HCT116 (cell line): ENCODE results near the gene MS4A4A. TPM values are rescaled to one million over a fixed set of nuclear protein-coding genes. Genes with fewer than 3 reads are reported as not detected.

Experiments
- ATAC-seq: fragments of 200-7000 bp; cut with Tn5 transposase; 2 replicates; pipeline ENCODE4 v1.9.1; 2020; ENCODE audit warnings: mild to moderate bottlenecking, moderate library complexity
- BruUV-seq: library from RNA; stranded (reverse); fragments of 400-500 nt; replicated peaks from 2 replicates; lab custom pipeline; 2021; lab: Mats Ljungman, UMichigan
- CTCF ChIA-PET: fragments of 300-600 bp; sonication (Branson Sonifier 250); formaldehyde crosslinking; loops from one replicate; lab custom pipeline; 2021; ENCODE audit warnings: antibody characterized with exemption; lab: Charles Lee
- POLR2A ChIA-PET: fragments of 300-600, 350-600 bp; sonication (Branson Sonifier 250); formaldehyde crosslinking; loops from one replicate; lab custom pipeline; 2021; ENCODE audit warnings: antibody characterized with exemption; lab: Charles Lee
- RAD21 ChIA-PET, 2 experiments: fragments of 300-600 bp; sonication (Branson Sonifier 250); formaldehyde crosslinking; loops; one replicate each; lab custom pipeline; 2023; ENCODE audit warnings: low total read pairs in 2 of 2; ENCODE audit not compliant: uncharacterized antibody in 2 of 2, unreplicated experiment in 2 of 2, low non-redundant PET in 1 of 2; lab: Charles Lee
- DNase-seq: peaks from one replicate; pipeline ENCODE4 v3.0.0-alpha.2; 2010; ENCODE audit warnings: low read depth, low spot score
- H2AFZ ChIP-seq: fragments of 200-600 bp; shearing (Covaris generic), sonication (generic); 2 replicates; pipeline ENCODE4 v1.6.1; 2017; ENCODE audit warnings: low read depth, mixed run types, mixed read lengths, antibody characterized with exemption, low read length; ENCODE audit not compliant: poor library complexity, severe bottlenecking
- H3K27ac ChIP-seq: 2 replicates; pipeline ENCODE4 v1.5.1; 2012; ENCODE audit warnings: low read depth, low read length
- H3K27me3 ChIP-seq: fragments of 200-600 bp; sonication (generic); 2 replicates; pipeline ENCODE4 v1.6.1; 2016; ENCODE audit warnings: mixed run types, low read length, mixed read lengths; ENCODE audit not compliant: insufficient read depth
- H3K36me3 ChIP-seq, 2 experiments: fragments of 200-500 bp in 1 of 2; fragments of 200-600 bp in 1 of 2; sonication (Bioruptor generic) in 1 of 2; sonication (generic) in 1 of 2; 2 replicates each; pipeline versions ENCODE4 v1.5.1 to v1.6.1; 2014 to 2016; ENCODE audit warnings: low read length in 2 of 2, inconsistent platforms in 1 of 2, mixed read lengths in 1 of 2, mixed run types in 1 of 2; ENCODE audit not compliant: insufficient read depth in 2 of 2, control insufficient read depth in 1 of 2
- H3K4me1 ChIP-seq, 2 experiments: fragments of 200-600 bp in 1 of 2; sonication (generic) in 1 of 2; 2 replicates each; pipeline versions ENCODE4 v1.5.1 to v1.6.1; 2012 to 2017; ENCODE audit warnings: low read length in 2 of 2, inconsistent platforms in 1 of 2, mild to moderate bottlenecking in 1 of 2, mixed read lengths in 1 of 2, mixed run types in 1 of 2, moderate library complexity in 1 of 2; ENCODE audit not compliant: insufficient read depth in 2 of 2, control insufficient read depth in 1 of 2
- H3K4me2 ChIP-seq: fragments of 200-600 bp; sonication (generic); 2 replicates; pipeline ENCODE4 v1.6.1; 2017; ENCODE audit warnings: mixed run types, low read length, mixed read lengths
- H3K4me3 ChIP-seq, 2 experiments: fragments of 200-600 bp in 1 of 2; sonication (generic) in 1 of 2; replicated peaks in 1 of 2; 2 replicates each; pipeline ENCODE4 v1.5.1; 2011 to 2016; ENCODE audit warnings: low read length in 2 of 2, control low read depth in 1 of 2, low read depth in 1 of 2, mild to moderate bottlenecking in 1 of 2, mixed read lengths in 1 of 2, mixed run types in 1 of 2
- H3K79me2 ChIP-seq: fragments of 200-600 bp; sonication (generic); 2 replicates; pipeline ENCODE4 v1.6.1; 2017; ENCODE audit warnings: mild to moderate bottlenecking, mixed run types, low read length, moderate library complexity, mixed read lengths; ENCODE audit not compliant: insufficient read depth
- H3K9ac ChIP-seq: fragments of 200-600 bp; sonication (generic); 2 replicates; pipeline ENCODE4 v1.6.1; 2016; ENCODE audit warnings: low read length, mixed read lengths
- H3K9me2 ChIP-seq: fragments of 200-600 bp; sonication (generic), shearing (Covaris generic); 2 replicates; pipeline ENCODE4 v1.6.1; 2017; ENCODE audit warnings: mixed run types, mild to moderate bottlenecking, moderate library complexity; ENCODE audit not compliant: insufficient read depth
- H3K9me3 ChIP-seq, 2 experiments: fragments of 200-500 bp in 1 of 2; fragments of 200-600 bp in 1 of 2; sonication (Bioruptor generic) in 1 of 2; sonication (generic) in 1 of 2; 2 replicates each; pipeline ENCODE4 v1.6.1; 2014 to 2017; ENCODE audit warnings: low read length in 2 of 2, mixed read lengths in 2 of 2, inconsistent platforms in 1 of 2, low read depth in 1 of 2, mild to moderate bottlenecking in 1 of 2, mixed run types in 1 of 2, moderate library complexity in 1 of 2; ENCODE audit not compliant: control insufficient read depth in 1 of 2, insufficient read depth in 1 of 2
- H4K20me1 ChIP-seq: fragments of 200-600 bp; sonication (generic), shearing (Covaris generic); 2 replicates; pipeline ENCODE4 v1.6.1; 2017; ENCODE audit warnings: mixed run types, mild to moderate bottlenecking, moderate library complexity; ENCODE audit not compliant: insufficient read depth
- ATF3 ChIP-seq: IDR thresholded peaks from 2 replicates; pipeline ENCODE4 v1.6.1; 2012
- CBX3 ChIP-seq: IDR thresholded peaks from 2 replicates; pipeline ENCODE4 v1.6.1; 2012; ENCODE audit warnings: low read depth
- CEBPB ChIP-seq: IDR thresholded peaks from 2 replicates; pipeline ENCODE4 v1.6.1; 2012; ENCODE audit warnings: low read depth
- CTCF ChIP-seq, 3 experiments: fragments of 200-600 bp in 1 of 3; sonication (generic) in 1 of 3; IDR thresholded peaks in 2 of 3; conservative IDR thresholded peaks in 1 of 3; 2 replicates each; pipeline ENCODE4 v1.5.1; 2012 to 2017; ENCODE audit warnings: low read depth in 2 of 3, low read length in 2 of 3, antibody characterized with exemption in 1 of 3, borderline replicate concordance in 1 of 3, control low read depth in 1 of 3, mild to moderate bottlenecking in 1 of 3, mixed read lengths in 1 of 3, mixed run types in 1 of 3, moderate library complexity in 1 of 3; ENCODE audit not compliant: insufficient read depth in 1 of 3
- EGR1 ChIP-seq: IDR thresholded peaks from 2 replicates; pipeline ENCODE4 v1.6.1; 2012; ENCODE audit warnings: low read depth
- ELF1 ChIP-seq: IDR thresholded peaks from 2 replicates; pipeline ENCODE4 v1.6.1; 2012; ENCODE audit warnings: low read depth, borderline replicate concordance
- EZH2phosphoT487 ChIP-seq: fragments of 200-600 bp; IDR thresholded peaks from 2 replicates; pipeline ENCODE4 v1.6.1; 2018; ENCODE audit warnings: antibody characterized with exemption, borderline replicate concordance
- FOSL1 ChIP-seq: IDR thresholded peaks from 2 replicates; pipeline ENCODE4 v1.6.1; 2012; ENCODE audit warnings: low read depth
- JUND ChIP-seq: IDR thresholded peaks from 2 replicates; pipeline ENCODE4 v1.6.1; 2012
- POLR2A ChIP-seq: IDR thresholded peaks from 2 replicates; pipeline ENCODE4 v1.7.0; 2011; ENCODE audit warnings: borderline replicate concordance; ENCODE audit not compliant: insufficient read depth, insufficient read length; ENCODE audit errors: extremely low read depth
- RAD21 ChIP-seq: IDR thresholded peaks from 2 replicates; pipeline ENCODE4 v1.6.1; 2012; ENCODE audit warnings: low read depth, mild to moderate bottlenecking
- REST ChIP-seq: IDR thresholded peaks from 2 replicates; pipeline ENCODE4 v1.6.1; 2012; ENCODE audit warnings: low read depth
- SIN3A ChIP-seq: IDR thresholded peaks from 2 replicates; pipeline ENCODE4 v1.6.1; 2012; ENCODE audit warnings: low read depth
- SP1 ChIP-seq: IDR thresholded peaks from 2 replicates; pipeline ENCODE4 v1.6.1; 2012; ENCODE audit warnings: low read depth
- SRF ChIP-seq: IDR thresholded peaks from 2 replicates; pipeline ENCODE4 v1.6.1; 2012; ENCODE audit warnings: low read depth
- TCF7L2 ChIP-seq: IDR thresholded peaks from 2 replicates; pipeline ENCODE4 v1.7.0; 2011; ENCODE audit warnings: borderline replicate concordance, inconsistent platforms; ENCODE audit not compliant: insufficient read depth, insufficient read length; ENCODE audit errors: extremely low read depth
- YY1 ChIP-seq: IDR thresholded peaks from 2 replicates; pipeline ENCODE4 v1.6.1; 2011; ENCODE audit warnings: low read length, low read depth, moderate library complexity, mild to moderate bottlenecking; ENCODE audit not compliant: insufficient replicate concordance; ENCODE audit errors: extremely low read depth
- ZFX ChIP-seq: fragments of 450-650 bp; IDR thresholded peaks from 2 replicates; pipeline ENCODE4 v1.6.1; 2017
- ZNF274 ChIP-seq: fragments of 200-500 bp; sonication (Bioruptor generic); IDR thresholded peaks from 2 replicates; pipeline ENCODE4 v1.6.1; 2014; ENCODE audit warnings: mild to moderate bottlenecking, low read depth, low read length, inconsistent platforms
- intact Hi-C: fragments of 100-400 bp; cut with micrococcal nuclease; formaldehyde crosslinking; loops from 2 replicates; pipeline ENCODE4 v1.10.0; 2022
- total RNA-seq: library from RNA; stranded (reverse); gene quantifications from one replicate; pipeline ENCODE4 v1.2.1, GENCODE V29; 2021; ENCODE audit not compliant: unreplicated experiment
- TF ChIP-seq, protein P1 (sequence below): IDR thresholded peaks from 2 replicates; pipeline ENCODE4 v1.6.1; 2011; ENCODE audit warnings: mild to moderate bottlenecking, low read length, moderate library complexity; ENCODE audit not compliant: insufficient replicate concordance; ENCODE audit errors: extremely low read depth

Gene MS4A4A
- total RNA-seq, 1 experiment from 2014 or later, result 0.22 TPM

DNA sequence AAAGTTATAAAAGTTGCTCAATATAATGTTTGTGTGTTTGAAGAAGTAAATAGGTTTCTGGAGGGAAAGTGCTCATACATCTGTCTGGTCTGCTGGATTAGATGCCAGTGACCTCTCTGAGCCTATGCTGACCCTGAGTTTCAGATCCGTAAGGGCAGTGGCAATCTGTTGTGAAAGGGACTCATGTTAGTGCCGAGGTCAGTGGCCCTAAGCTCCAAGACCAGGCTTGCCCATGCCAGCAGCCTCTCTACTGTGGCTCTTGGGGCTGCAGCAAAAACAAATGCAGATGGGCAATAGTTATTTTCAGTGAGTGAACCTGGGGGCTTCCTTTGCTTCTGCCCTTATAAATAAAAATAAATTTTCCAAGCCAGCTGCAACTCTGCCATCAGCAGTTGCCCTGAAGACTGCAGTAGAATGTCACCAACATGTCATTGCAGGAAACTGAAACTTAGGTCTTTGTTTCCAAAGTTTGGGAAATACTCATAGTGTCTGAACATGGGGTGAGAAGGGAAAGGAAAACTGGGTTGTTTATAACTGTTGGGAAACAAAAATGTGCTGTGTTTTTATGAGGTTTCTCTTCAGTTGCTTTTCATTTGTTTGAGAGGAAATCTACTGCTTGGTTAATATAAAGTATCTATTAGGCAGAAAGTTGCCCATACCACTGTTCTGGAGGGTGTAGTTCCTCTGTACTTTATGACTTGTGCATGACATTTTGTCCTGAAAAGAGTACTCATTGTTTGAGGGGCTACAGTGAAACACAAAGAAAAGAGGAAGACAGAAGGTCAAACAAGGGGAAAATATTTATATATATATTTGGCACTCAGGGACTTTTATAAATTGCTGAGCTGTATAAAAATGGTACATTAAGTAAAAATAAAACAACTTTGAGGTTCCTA lies 28.0 kb upstream of the MS4A4A start:
- no peaks in the 10 kb centered on the region for H3K27me3 ChIP-seq
- no peak for DNase-seq
- H3K9me3 ChIP-seq, result no peaks in the 10 kb centered on the region; a peak in 1 of 4 replicates
- RAD21 ChIA-PET, result no interaction called here
- no peaks in the 10 kb centered on the region for H3K4me1 ChIP-seq
- no peak overlapping the region for H3K4me3 ChIP-seq
- CTCF ChIA-PET, result interaction anchor here (2.2 to 2.5 kb wide), 2 partner anchors 13 to 430 kb away, joined by 12 to 13 read pairs; no protein-coding TSS in a partner anchor
- no peaks in the 10 kb centered on the region for H3K9me2 ChIP-seq
- no peak overlapping the region for H3K27ac ChIP-seq
- H3K9ac ChIP-seq, result no peak overlapping the region
- TF ChIP-seq POLR2A (no peak), SIN3A (no peak), CBX3 (no peak), JUND (no peak), ATF3 (no peak), CEBPB (no peak), SP1 (no peak), YY1 (no peak), REST (no peak), EGR1 (no peak), FOSL1 (no peak), ELF1 (no peak), RAD21 (no peak), ZFX (no peak), EZH2phosphoT487 (no peak), CTCF (IDR thresholded peaks at IDR 0.05 in 2 of 3, conservative IDR thresholded peaks at IDR 0.05 in 1 of 3; ENCODE audit: borderline replicate concordance in 1 of 3, insufficient read depth in 1 of 3, low read depth in 2 of 3, low read length in 2 of 3) (no peak), TCF7L2 (no peak), SRF (no peak), ZNF274 (no peak)
- TF ChIP-seq, protein P1, sequence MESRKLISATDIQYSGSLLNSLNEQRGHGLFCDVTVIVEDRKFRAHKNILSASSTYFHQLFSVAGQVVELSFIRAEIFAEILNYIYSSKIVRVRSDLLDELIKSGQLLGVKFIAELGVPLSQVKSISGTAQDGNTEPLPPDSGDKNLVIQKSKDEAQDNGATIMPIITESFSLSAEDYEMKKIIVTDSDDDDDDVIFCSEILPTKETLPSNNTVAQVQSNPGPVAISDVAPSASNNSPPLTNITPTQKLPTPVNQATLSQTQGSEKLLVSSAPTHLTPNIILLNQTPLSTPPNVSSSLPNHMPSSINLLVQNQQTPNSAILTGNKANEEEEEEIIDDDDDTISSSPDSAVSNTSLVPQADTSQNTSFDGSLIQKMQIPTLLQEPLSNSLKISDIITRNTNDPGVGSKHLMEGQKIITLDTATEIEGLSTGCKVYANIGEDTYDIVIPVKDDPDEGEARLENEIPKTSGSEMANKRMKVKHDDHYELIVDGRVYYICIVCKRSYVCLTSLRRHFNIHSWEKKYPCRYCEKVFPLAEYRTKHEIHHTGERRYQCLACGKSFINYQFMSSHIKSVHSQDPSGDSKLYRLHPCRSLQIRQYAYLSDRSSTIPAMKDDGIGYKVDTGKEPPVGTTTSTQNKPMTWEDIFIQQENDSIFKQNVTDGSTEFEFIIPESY, result no peak
- TF ChIP-seq, all 23 proteins: peak for 0
- H3K36me3 ChIP-seq, result no peaks in the 10 kb centered on the region
- no TSS peak for BruUV-seq
- POLR2A ChIA-PET, result no interaction called here
- H2AFZ ChIP-seq, result no peak overlapping the region
- intact Hi-C loops, result loop anchor here (5.0 kb wide), 1 partner anchor 135 kb away; no protein-coding TSS in a partner anchor
- ATAC-seq, result no peak
- no peak overlapping the region for H3K4me2 ChIP-seq
- no peaks in the 10 kb centered on the region for H4K20me1 ChIP-seq
- no peaks in the 10 kb centered on the region for H3K79me2 ChIP-seq
